ENCODE data around the gene PGLYRP2. TPM values are rescaled to one million over a fixed set of nuclear protein-coding genes. Genes with fewer than 3 reads are reported as not detected.

PGLYRP2 gene
- total RNA-seq, 1 donor from 2014 or later, result not detected

DNA sequence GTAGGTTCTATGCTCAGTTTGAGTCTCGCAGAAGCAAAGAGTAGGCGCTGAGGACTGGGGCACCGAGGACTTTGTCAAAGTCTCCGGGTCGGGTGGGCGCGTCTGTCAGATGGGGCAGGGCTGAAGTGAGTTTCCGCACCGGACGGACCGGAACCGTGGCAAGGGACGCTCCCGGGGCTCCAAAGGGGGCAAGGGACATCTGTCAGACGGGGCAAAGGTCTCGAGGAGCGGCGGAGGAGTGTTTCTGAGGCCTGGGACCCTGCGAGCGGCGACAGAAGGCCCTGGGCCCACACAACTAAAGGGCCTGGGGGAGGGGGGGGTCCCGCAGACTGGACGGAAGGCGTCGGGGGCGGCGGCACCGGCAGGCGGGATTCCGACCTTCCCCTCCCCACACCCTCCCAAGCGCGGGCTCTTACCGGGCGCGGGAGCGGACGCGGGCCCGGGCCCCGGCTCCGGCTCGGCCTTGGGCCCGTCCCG, 47.2 kb downstream of the PGLYRP2 start:
- Histone ChIP-seq H3K4me1 (peaks cover 38% of the 10 kb centered on the region), H3K27ac (peak overlapping the region; percentile 60), H3K27me3 (ENCODE audit: low read depth) (no peaks in the 10 kb centered on the region), H3K9me3 (no peaks in the 10 kb centered on the region), H3K36me3 (peaks cover 24% of the 10 kb centered on the region), H3K4me3 (peak overlapping the region; percentile 83)
- ATAC-seq, result no peak
- intact Hi-C loops (cut with DNase I), result no loop called here
- DNase-seq, result no peak
- TF ChIP-seq, protein P1, sequence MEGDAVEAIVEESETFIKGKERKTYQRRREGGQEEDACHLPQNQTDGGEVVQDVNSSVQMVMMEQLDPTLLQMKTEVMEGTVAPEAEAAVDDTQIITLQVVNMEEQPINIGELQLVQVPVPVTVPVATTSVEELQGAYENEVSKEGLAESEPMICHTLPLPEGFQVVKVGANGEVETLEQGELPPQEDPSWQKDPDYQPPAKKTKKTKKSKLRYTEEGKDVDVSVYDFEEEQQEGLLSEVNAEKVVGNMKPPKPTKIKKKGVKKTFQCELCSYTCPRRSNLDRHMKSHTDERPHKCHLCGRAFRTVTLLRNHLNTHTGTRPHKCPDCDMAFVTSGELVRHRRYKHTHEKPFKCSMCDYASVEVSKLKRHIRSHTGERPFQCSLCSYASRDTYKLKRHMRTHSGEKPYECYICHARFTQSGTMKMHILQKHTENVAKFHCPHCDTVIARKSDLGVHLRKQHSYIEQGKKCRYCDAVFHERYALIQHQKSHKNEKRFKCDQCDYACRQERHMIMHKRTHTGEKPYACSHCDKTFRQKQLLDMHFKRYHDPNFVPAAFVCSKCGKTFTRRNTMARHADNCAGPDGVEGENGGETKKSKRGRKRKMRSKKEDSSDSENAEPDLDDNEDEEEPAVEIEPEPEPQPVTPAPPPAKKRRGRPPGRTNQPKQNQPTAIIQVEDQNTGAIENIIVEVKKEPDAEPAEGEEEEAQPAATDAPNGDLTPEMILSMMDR (IDR thresholded peaks at IDR 0.05), result no peak

DNA sequence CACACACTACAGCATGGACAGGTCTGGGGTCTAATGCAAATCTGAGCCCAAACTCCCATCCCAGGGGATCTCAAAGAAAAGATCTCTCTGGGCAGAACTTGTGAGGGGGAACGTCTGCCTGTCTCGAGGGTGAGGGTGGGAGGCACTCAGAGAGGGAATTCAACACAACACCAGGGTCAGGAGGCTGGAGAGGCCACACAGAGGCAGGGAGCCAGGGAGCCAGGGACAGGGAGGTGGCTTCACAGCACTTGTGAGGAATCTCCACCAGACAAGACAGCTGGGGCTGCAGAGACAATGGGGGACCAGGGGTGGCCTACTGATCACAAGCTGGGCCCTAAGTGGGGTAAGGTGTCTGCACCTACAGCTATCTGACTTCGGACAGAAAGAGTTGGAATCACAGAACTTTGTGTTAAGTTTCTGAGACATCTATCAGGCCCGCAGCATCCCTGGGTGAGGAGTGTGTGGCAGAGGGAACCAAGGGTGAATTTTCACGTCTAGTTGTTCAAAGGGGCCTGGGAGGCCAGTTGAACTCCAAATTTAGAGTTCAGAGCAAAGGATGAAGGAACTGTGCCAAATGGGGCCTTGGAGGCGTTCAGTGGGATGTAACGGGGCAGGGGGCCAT, 47.8 kb downstream of the PGLYRP2 start:
- Histone ChIP-seq H3K4me1 (peaks cover 38% of the 10 kb centered on the region), H3K27me3 (ENCODE audit: low read depth) (no peaks in the 10 kb centered on the region), H3K36me3 (peaks cover 29% of the 10 kb centered on the region), H3K27ac (peak overlapping the region; percentile 60), H3K4me3 (peak overlapping the region; percentile 83), H3K9me3 (no peaks in the 10 kb centered on the region)
- intact Hi-C loops (cut with DNase I), result no loop called here
- DNase-seq (no peak), ATAC-seq (no peak)
- TF ChIP-seq, protein P1 (IDR thresholded peaks at IDR 0.05), result no peak

DNA sequence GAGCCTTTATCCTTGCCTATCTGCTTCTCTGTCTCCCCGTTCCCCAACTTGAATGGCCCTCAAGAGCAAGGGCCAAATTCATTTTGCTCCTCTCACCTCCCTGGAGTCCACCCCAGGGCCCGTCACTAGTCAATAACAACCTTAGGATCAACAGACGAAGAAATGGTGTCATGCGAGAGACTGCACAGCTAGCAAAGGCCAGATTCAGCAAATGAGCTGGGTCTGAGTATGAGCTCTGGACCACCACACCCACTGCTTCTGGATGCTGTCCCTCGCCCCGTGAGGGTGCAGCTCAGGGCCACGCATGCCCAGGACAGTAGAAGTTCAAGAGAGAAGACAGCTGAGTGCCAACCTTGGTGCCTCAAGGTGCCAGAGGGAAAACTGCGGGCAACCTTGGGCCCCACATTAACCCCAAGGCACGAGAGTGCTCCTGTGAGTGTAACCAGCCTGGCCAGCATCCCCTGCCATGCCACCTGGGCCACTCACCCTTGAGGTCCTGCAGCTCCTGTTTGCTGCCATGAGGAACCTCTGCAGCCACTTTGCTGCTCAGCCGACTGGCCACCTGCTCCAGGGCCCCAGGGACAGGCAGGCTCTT, 48.7 kb downstream of the PGLYRP2 start:
- H3K4me1 ChIP-seq, result peaks cover 38% of the 10 kb centered on the region
- intact Hi-C loops (cut with DNase I), result no loop called here
- H3K27me3 ChIP-seq (ENCODE audit: low read depth), result no peaks in the 10 kb centered on the region
- H3K4me3 ChIP-seq, result peak overlapping the region; percentile 83
- ATAC-seq, result no peak
- TF ChIP-seq, protein P1 (IDR thresholded peaks at IDR 0.05), result no peak
- H3K9me3 ChIP-seq, result no peaks in the 10 kb centered on the region
- no peak overlapping the region for H3K27ac ChIP-seq
- no peak for DNase-seq
- H3K36me3 ChIP-seq, result peaks cover 36% of the 10 kb centered on the region

DNA sequence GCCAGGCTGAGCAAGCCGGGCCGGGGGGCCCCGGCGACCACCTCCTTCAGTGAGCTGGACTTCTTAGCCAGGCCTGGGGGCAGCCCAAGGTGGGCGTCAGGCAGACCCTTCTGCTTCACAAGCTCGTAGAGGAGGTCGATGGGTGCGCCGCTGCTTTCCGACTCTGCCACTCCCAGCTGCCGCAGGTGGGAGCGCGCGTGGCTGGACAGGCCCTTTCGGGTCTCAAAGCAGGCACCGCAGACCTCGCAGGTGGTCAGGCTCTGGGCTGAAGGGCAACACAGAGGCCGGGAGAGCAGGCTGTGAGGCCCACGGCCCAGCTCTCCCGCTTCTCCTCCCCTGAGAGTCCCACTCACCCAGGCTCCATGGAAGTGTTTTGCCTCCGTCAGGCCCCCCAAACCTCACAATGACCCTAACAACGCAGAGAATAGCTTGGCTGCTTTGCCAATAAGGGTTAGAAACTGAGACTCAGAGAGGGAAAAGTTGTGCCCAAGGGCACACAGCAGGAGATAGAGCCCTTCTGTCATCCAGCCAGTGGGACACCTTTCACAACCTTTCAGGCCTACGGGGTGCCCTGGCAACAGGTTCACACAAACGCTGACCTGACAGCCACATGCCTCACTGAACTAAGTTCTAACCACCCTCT, 49.4 kb downstream of the PGLYRP2 start:
- H3K4me3 ChIP-seq, result no peak overlapping the region
- intact Hi-C loops (cut with DNase I), result no loop called here
- DNase-seq (no peak), ATAC-seq (no peak)
- H3K4me1 ChIP-seq, result peaks cover 38% of the 10 kb centered on the region
- no peaks in the 10 kb centered on the region for H3K27me3 ChIP-seq (ENCODE audit: low read depth)
- H3K36me3 ChIP-seq, result peaks cover 42% of the 10 kb centered on the region
- no peak overlapping the region for H3K27ac ChIP-seq
- TF ChIP-seq, protein P1 (IDR thresholded peaks at IDR 0.05), result no peak
- H3K9me3 ChIP-seq, result no peaks in the 10 kb centered on the region

DNA sequence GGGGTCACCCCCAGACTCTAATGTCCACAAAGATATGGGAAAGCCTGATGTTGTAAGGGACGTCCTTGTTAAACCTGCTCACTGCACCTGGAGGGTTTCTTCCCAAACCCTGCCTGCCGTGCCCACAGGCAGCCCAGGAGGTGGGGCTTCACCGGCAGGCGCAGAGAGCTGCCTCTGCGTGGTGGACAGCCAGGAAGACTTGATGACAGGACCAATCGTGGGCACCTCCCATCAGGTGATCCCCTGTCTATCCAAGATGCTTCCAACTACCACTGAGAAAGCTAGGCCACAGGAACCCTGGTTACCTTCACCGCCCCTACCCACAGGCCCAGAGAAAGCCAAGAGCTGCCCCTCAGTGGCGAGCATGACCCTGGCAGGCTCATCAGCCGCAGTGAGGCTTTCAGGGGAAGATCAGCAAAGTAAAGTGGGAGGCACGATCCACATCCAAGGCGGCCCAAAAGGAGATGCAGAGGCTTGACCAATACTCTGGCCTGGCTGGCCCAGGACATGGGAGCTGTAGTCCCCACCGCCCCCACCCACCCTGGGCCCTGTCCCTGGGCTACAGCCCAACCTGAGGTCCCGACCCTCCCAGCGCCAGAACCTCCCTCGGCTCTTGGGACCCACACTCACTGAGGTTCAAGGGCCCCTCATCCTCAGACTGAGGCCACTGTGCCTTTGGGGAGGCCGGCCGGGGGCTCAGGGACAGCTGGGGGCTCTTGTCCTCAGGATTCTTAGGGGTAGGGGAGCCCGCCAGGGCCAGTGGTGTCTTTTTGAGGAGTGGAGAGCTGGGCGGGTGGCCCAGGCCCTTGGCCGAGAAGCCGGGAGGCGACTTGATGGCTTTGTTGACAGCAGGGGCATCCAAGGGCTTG, 50.1 kb downstream of the PGLYRP2 start:
- TF ChIP-seq, protein P1 (IDR thresholded peaks at IDR 0.05), result no peak
- Histone ChIP-seq H3K36me3 (peaks cover 49% of the 10 kb centered on the region), H3K27ac (no peak overlapping the region), H3K27me3 (ENCODE audit: low read depth) (no peaks in the 10 kb centered on the region), H3K4me1 (peaks cover 38% of the 10 kb centered on the region), H3K4me3 (no peak overlapping the region), H3K9me3 (no peaks in the 10 kb centered on the region)
- intact Hi-C loops (cut with DNase I), result no loop called here
- DNase-seq (no peak), ATAC-seq (no peak)

Measured in lower lobe of right lung (tissue), 2 donors.